Cardiac muscle cell (in vitro differentiated cells and primary cell): Measurements from ENCODE around the gene LUC7L. TPM values are rescaled to one million over a fixed set of nuclear protein-coding genes. Genes with fewer than 3 reads are reported as not detected.
"Not testable (repeated sequence)": the region's sequence is repeated elsewhere in the genome, so short reads cannot be mapped to it uniquely, and the experiment has no call there.

ENCODE experiments used
- DNase-seq, 2 donors: peaks; one replicate each; pipeline versions ENCODE4 v3.0.0 to v3.0.0-alpha.2; 2010 to 2017; ENCODE audit warnings: low read depth in 1 of 2, low spot score in 1 of 2
- H3K27ac ChIP-seq: fragments of 200-600 bp; sonication (generic); 2 replicates; pipeline ENCODE4 v1.5.1; 2016
- H3K27me3 ChIP-seq: fragments of 200-600 bp; sonication (generic); 2 replicates; pipeline ENCODE4 v1.6.0; 2016; ENCODE audit warnings: control low read depth
- H3K36me3 ChIP-seq: fragments of 200-600 bp; sonication (generic); 2 replicates; pipeline ENCODE4 v1.5.1; 2016; ENCODE audit warnings: control low read depth
- H3K4me1 ChIP-seq: fragments of 200-600 bp; sonication (generic); 2 replicates; pipeline ENCODE4 v1.8.1; 2017; ENCODE audit warnings: low read depth, mild to moderate bottlenecking, mixed run types
- H3K4me3 ChIP-seq: fragments of 200-600 bp; sonication (generic); 2 replicates; pipeline ENCODE4 v1.5.1; 2016; ENCODE audit warnings: mild to moderate bottlenecking
- H3K9me3 ChIP-seq: fragments of 200-600 bp; sonication (generic); 2 replicates; pipeline ENCODE4 v1.5.1; 2017; ENCODE audit warnings: low read depth, mild to moderate bottlenecking, control low read depth
- polyA plus RNA-seq: library from polyadenylated mRNA; unstranded; fragments of >200 nt; fragmentation: Nextera tagmentation; extraction: Ambion mirVana; gene quantifications from 2 replicates; pipeline ENCODE4 v1.2.1, GENCODE V29; 2016
- total RNA-seq: library from RNA; depleted of rRNA; stranded (reverse); fragments of >200 nt; gene quantifications from 2 replicates; pipeline ENCODE4 v1.2.3, GENCODE V29; 2016
- TF ChIP-seq, protein P1 (sequence below): IDR thresholded peaks from 2 replicates; pipeline ENCODE4 v1.5.1; 2012; ENCODE audit warnings: low read depth, mild to moderate bottlenecking, low read length

Gene LUC7L
- total and polyA plus RNA-seq, 2 experiments from 2014 or later = 91.0 to 158 TPM

DNA sequence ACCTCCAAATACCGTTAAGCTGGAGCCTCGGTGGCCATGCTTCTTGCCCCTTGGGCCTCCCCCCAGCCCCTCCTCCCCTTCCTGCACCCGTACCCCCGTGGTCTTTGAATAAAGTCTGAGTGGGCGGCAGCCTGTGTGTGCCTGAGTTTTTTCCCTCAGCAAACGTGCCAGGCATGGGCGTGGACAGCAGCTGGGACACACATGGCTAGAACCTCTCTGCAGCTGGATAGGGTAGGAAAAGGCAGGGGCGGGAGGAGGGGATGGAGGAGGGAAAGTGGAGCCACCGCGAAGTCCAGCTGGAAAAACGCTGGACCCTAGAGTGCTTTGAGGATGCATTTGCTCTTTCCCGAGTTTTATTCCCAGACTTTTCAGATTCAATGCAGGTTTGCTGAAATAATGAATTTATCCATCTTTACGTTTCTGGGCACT lies 51.8 kb downstream of the LUC7L start:
- TF ChIP-seq, protein P1, sequence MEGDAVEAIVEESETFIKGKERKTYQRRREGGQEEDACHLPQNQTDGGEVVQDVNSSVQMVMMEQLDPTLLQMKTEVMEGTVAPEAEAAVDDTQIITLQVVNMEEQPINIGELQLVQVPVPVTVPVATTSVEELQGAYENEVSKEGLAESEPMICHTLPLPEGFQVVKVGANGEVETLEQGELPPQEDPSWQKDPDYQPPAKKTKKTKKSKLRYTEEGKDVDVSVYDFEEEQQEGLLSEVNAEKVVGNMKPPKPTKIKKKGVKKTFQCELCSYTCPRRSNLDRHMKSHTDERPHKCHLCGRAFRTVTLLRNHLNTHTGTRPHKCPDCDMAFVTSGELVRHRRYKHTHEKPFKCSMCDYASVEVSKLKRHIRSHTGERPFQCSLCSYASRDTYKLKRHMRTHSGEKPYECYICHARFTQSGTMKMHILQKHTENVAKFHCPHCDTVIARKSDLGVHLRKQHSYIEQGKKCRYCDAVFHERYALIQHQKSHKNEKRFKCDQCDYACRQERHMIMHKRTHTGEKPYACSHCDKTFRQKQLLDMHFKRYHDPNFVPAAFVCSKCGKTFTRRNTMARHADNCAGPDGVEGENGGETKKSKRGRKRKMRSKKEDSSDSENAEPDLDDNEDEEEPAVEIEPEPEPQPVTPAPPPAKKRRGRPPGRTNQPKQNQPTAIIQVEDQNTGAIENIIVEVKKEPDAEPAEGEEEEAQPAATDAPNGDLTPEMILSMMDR = no peak
- Histone ChIP-seq H3K9me3 (no peaks in the 10 kb centered on the region), H3K27me3 (peaks cover 64% of the 10 kb centered on the region), H3K36me3 (no peaks in the 10 kb centered on the region), H3K4me1 (no peaks in the 10 kb centered on the region), H3K4me3 (no peak overlapping the region), H3K27ac (no peak overlapping the region)
- DNase-seq = peak in 1 of 2 donors; percentile 28

- DNase-seq, H3K36me3 ChIP-seq, H3K27ac ChIP-seq, H3K4me1 ChIP-seq, H3K4me3 ChIP-seq, H3K9me3 ChIP-seq: not testable (repeated sequence)
- H3K27me3 ChIP-seq = peaks cover 68% of the 10 kb centered on the region
Observed at GRCh38 chr16:176477-177382, 52.5 kb downstream of the LUC7L start, which contains the start of gene HBA1. HBA1 (plus strand) TSS chr16:176680; CDS start chr16:176717, 37 bp downstream.

DNA sequence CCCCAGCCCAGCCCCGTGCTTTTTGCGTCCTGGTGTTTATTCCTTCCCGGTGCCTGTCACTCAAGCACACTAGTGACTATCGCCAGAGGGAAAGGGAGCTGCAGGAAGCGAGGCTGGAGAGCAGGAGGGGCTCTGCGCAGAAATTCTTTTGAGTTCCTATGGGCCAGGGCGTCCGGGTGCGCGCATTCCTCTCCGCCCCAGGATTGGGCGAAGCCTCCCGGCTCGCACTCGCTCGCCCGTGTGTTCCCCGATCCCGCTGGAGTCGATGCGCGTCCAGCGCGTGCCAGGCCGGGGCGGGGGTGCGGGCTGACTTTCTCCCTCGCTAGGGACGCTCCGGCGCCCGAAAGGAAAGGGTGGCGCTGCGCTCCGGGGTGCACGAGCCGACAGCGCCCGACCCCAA lies 53.2 kb downstream of the LUC7L start:
- not testable (repeated sequence) for DNase-seq, H3K36me3 ChIP-seq, H3K27ac ChIP-seq, H3K4me3 ChIP-seq, H3K9me3 ChIP-seq, H3K4me1 ChIP-seq
- peaks cover 75% of the 10 kb centered on the region for H3K27me3 ChIP-seq

DNA sequence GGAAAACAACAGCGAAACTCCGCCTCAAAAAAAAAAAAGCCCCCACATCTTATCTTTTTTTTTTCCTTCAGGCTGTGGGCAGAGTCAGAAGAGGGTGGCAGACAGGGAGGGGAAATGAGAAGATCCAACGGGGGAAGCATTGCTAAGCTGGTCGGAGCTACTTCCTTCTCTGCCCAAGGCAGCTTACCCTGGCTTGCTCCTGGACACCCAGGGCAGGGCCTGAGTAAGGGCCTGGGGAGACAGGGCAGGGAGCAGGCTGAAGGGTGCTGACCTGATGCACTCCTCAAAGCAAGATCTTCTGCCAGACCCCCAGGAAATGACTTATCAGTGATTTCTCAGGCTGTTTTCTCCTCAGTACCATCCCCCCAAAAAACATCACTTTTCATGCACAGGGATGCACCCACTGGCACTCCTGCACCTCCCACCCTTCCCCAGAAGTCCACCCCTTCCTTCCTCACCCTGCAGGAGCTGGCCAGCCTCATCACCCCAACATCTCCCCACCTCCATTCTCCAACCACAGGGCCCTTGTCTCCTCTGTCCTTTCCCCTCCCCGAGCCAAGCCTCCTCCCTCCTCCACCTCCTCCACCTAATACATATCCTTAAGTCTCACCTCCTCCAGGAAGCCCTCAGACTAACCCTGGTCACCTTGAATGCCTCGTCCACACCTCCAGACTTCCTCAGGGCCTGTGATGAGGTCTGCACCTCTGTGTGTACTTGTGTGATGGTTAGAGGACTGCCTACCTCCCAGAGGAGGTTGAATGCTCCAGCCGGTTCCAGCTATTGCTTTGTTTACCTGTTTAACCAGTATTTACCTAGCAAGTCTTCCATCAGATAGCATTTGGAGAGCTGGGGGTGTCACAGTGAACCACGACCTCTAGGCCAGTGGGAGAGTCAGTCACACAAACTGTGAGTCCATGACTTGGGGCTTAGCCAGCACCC lies 54.0 kb downstream of the LUC7L start:
- H3K27ac ChIP-seq = no peak overlapping the region
- peaks cover 82% of the 10 kb centered on the region for H3K27me3 ChIP-seq
- H3K4me3 ChIP-seq = no peak overlapping the region
- no peaks in the 10 kb centered on the region for H3K4me1 ChIP-seq
- no peaks in the 10 kb centered on the region for H3K9me3 ChIP-seq
- no peaks in the 10 kb centered on the region for H3K36me3 ChIP-seq
- DNase-seq = no peak
- TF ChIP-seq, protein P1 = no peak

DNA sequence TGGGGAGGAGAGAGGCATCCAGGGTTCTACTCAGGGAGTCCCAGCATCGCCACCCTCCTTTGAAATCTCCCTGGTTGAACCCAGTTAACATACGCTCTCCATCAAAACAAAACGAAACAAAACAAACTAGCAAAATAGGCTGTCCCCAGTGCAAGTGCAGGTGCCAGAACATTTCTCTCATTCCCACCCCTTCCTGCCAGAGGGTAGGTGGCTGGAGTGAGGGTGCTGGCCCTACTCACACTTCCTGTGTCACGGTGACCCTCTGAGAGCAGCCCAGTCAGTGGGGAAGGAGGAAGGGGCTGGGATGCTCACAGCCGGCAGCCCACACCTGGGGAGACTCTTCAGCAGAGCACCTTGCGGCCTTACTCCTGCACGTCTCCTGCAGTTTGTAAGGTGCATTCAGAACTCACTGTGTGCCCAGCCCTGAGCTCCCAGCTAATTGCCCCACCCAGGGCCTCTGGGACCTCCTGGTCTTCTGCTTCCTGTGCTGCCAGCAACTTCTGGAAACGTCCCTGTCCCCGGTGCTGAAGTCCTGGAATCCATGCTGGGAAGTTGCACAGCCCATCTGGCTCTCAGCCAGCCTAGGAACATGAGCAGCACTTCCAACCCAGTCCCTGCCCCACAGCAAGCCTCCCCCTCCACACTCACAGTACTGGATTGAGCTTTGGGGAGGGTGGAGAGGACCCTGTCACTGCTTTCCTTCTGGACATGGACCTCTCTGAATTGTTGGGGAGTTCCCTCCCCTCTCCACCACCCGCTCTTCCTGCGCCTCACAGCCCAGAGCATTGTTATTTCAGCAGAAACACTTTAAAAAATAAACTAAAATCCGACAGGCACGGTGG lies 55.1 kb downstream of the LUC7L start:
- H3K4me3 ChIP-seq, H3K27ac ChIP-seq, H3K36me3 ChIP-seq, H3K4me1 ChIP-seq, H3K9me3 ChIP-seq: not testable (repeated sequence)
- H3K27me3 ChIP-seq = peaks cover 81% of the 10 kb centered on the region
- DNase-seq = peak; percentile 25 to 52

- H3K36me3 ChIP-seq, H3K4me1 ChIP-seq, H3K27ac ChIP-seq, H3K9me3 ChIP-seq, DNase-seq, H3K4me3 ChIP-seq: not testable (repeated sequence)
- H3K27me3 ChIP-seq = peaks cover 81% of the 10 kb centered on the region
Observed at GRCh38 chr16:173211-173854, 55.9 kb downstream of the LUC7L start.

DNA sequence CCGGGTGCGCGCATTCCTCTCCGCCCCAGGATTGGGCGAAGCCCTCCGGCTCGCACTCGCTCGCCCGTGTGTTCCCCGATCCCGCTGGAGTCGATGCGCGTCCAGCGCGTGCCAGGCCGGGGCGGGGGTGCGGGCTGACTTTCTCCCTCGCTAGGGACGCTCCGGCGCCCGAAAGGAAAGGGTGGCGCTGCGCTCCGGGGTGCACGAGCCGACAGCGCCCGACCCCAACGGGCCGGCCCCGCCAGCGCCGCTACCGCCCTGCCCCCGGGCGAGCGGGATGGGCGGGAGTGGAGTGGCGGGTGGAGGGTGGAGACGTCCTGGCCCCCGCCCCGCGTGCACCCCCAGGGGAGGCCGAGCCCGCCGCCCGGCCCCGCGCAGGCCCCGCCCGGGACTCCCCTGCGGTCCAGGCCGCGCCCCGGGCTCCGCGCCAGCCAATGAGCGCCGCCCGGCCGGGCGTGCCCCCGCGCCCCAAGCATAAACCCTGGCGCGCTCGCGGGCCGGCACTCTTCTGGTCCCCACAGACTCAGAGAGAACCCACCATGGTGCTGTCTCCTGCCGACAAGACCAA lies 56.8 kb downstream of the LUC7L start, which contains the start of gene HBA2:
HBA2 (plus strand) TSS at position 503 of the 568 bp plus-strand sequence; CDS start at position 540, 37 bp downstream.
- H3K36me3 ChIP-seq, H3K9me3 ChIP-seq, H3K4me3 ChIP-seq, H3K27ac ChIP-seq, DNase-seq, H3K4me1 ChIP-seq: not testable (repeated sequence)
- peaks cover 81% of the 10 kb centered on the region for H3K27me3 ChIP-seq
